Thoracic aorta (tissue), 2 donors: Measurements from ENCODE around the gene MYRIP. TPM values are rescaled to one million over a fixed set of nuclear protein-coding genes. Genes with fewer than 3 reads are reported as not detected.
"Not testable (repeated sequence)": the region's sequence is repeated elsewhere in the genome, so short reads cannot be mapped to it uniquely, and the experiment has no call there.

Experiments
- ATAC-seq: fragments of 150-250 bp; one replicate; pipeline ENCODE4 v1.8.0; 2017; ENCODE audit warnings: low read depth; ENCODE audit not compliant: insufficient number of reproducible peaks, low FRiP score
- DNase-seq: peaks from one replicate; pipeline ENCODE4 v3.0.0-alpha.2; 2020; ENCODE audit warnings: low spot score
- H3K27ac ChIP-seq, 2 donors: fragments of 200-600 bp; sonication (generic); 1 replicate in 1 of 2; 2 replicates in 1 of 2; pipeline ENCODE4 v1.5.1; 2016; ENCODE audit warnings: mild to moderate bottlenecking in 2 of 2, moderate library complexity in 2 of 2
- H3K27me3 ChIP-seq: fragments of 200-600 bp; sonication (generic); replicated peaks from 2 replicates; pipeline ENCODE4 v1.6.0; 2016; ENCODE audit warnings: mild to moderate bottlenecking; ENCODE audit not compliant: insufficient read depth
- H3K36me3 ChIP-seq: fragments of 200-600 bp; sonication (generic); one replicate; pipeline ENCODE4 v1.5.1; 2016
- H3K4me1 ChIP-seq, 2 donors: fragments of 200-600 bp; sonication (generic); 1 replicate in 1 of 2; 2 replicates in 1 of 2; pipeline versions ENCODE4 v1.5.1 to v1.6.0; 2016; ENCODE audit warnings: low read depth in 2 of 2, mild to moderate bottlenecking in 1 of 2; ENCODE audit not compliant: control insufficient read depth in 1 of 2
- H3K4me3 ChIP-seq: fragments of 200-600 bp; sonication (generic); 2 replicates; pipeline ENCODE4 v1.5.1; 2016; ENCODE audit warnings: mild to moderate bottlenecking
- H3K9me3 ChIP-seq: fragments of 200-600 bp; sonication (generic); 2 replicates; pipeline ENCODE4 v1.5.1; 2016
- total RNA-seq, 2 donors: library from RNA; depleted of rRNA; stranded (reverse); fragments of >200 nt; gene quantifications; one replicate each; pipeline versions ENCODE4 v1.1.0 to v1.2.3, GENCODE V29; 2016
- TF ChIP-seq, protein P1 (sequence below): fragments of 200-600 bp; sonication (generic); IDR thresholded peaks from one replicate; pipeline ENCODE4 v1.5.1; 2019; ENCODE audit warnings: antibody characterized with exemption

The MYRIP gene
- total RNA-seq, 2 donors from 2014 or later = 1.5 to 5.1 TPM

DNA sequence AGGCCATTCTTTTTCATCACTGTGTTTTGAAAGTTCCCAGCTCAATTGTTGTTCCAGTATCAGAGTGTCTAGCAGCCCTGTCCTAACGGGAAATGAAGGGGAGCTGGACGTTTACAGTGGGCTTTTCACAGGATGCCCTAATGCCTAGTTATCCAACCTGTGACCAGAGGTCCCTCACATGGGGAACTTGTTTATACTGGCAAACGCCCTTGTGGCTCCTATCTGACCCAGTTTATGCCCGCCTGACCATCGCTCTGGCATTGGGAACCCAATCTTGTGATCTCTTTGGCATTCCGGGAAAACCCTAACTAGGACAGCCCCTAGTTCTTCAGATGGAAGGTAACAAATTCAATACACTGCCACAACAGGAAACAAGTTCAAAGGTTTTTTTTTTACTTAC lies 14.5 kb upstream of the MYRIP start:
- TF ChIP-seq, protein P1, sequence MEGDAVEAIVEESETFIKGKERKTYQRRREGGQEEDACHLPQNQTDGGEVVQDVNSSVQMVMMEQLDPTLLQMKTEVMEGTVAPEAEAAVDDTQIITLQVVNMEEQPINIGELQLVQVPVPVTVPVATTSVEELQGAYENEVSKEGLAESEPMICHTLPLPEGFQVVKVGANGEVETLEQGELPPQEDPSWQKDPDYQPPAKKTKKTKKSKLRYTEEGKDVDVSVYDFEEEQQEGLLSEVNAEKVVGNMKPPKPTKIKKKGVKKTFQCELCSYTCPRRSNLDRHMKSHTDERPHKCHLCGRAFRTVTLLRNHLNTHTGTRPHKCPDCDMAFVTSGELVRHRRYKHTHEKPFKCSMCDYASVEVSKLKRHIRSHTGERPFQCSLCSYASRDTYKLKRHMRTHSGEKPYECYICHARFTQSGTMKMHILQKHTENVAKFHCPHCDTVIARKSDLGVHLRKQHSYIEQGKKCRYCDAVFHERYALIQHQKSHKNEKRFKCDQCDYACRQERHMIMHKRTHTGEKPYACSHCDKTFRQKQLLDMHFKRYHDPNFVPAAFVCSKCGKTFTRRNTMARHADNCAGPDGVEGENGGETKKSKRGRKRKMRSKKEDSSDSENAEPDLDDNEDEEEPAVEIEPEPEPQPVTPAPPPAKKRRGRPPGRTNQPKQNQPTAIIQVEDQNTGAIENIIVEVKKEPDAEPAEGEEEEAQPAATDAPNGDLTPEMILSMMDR = no peak
- DNase-seq (no peak), ATAC-seq (no peak)
- H3K4me3 ChIP-seq = no peak overlapping the region
- no peaks in the 10 kb centered on the region for H3K36me3 ChIP-seq
- no peak overlapping the region for H3K27ac ChIP-seq
- no peaks in the 10 kb centered on the region for H3K27me3 ChIP-seq
- peaks cover 0 to 8% of the 10 kb centered on the region in 2 donors for H3K4me1 ChIP-seq
- H3K9me3 ChIP-seq = no peaks in the 10 kb centered on the region

DNA sequence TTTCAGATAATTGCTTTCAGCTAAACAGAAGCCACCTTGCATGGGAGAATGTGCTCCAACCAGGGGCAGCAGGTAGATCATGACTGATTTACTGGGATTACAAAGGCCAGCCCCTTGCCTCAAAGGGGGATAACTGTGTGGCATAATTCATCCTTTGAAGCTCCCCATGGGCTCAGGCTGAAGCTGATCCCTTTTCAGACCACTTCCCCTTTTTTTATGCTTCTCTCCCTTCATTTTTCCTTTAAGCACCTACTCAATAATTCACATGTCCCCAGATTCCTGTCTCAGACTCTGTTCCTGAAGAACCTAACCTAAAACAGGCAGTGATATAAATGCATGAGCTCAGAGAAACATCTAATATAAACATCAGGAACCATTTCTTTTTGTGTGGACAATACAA lies 8.2 kb upstream of the MYRIP start:
- Histone ChIP-seq H3K27me3 (no peaks in the 10 kb centered on the region), H3K36me3 (no peaks in the 10 kb centered on the region), H3K27ac (no peak overlapping the region), H3K4me3 (no peak overlapping the region), H3K9me3 (no peaks in the 10 kb centered on the region), H3K4me1 (no peaks in the 10 kb centered on the region)
- ATAC-seq = no peak
- TF ChIP-seq, protein P1 = no peak
- DNase-seq = no peak

DNA sequence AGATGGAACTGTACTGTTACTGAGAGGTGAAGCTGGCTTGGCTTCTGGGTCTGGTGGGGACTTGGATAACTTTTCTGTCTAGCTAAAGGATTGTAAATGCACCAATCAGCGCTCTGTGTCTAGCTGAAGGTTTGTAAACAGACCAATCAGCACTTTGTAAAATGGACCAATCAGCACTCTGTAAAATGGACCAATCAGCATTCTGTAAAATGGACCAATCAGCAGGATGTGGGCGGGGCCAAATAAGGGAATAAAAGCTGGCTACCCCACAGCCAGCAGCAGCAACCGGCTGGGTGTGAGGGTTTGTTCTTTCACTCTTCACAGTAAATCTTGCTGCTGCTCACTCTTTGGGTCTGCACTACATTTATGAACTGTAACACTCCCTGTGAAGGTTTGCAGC lies 6.9 kb upstream of the MYRIP start:
- not testable (repeated sequence) for H3K36me3 ChIP-seq, DNase-seq, H3K4me1 ChIP-seq, H3K4me3 ChIP-seq, ATAC-seq, H3K27ac ChIP-seq, H3K9me3 ChIP-seq, H3K27me3 ChIP-seq

DNA sequence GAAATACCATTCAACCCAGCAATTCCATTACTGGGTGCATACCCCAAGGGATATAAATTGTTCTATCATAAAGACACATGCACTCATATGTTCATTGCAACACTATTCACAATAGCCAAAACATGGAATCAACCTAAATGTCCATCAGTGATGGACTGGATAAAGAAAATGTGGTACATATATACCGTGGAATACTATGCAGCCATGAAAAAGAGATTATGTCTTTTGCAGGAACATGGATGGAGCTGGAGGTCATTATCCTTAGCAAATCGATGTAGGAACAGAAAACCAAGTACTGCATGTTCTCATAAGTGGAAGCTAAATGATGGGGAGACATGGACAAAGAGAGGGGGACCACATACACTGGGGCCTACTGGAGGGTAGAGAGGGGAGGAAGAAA lies 5.5 kb upstream of the MYRIP start:
- TF ChIP-seq, protein P1 = no peak
- no peaks in the 10 kb centered on the region for H3K36me3 ChIP-seq

DNA sequence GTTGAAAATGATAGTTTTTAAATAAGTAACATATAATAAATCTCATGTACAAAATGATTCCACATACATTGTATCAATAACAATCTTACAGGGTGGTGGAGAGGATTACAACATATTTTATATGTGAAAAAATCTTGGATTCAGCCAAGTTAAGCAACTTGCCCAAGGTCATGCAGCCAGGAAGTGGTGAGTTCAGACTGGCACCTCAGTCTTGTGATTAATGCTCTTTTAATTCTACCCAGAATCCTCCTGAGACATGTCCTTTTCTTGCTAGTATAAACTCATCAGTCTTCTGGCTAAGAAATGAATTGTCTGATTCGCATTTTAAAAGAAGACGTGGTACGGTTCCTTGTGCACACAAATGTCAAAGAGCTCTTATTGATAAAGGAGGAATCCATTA lies 4.5 kb upstream of the MYRIP start:
- DNase-seq (no peak), ATAC-seq (no peak)
- Histone ChIP-seq H3K27ac (no peak overlapping the region), H3K27me3 (no peaks in the 10 kb centered on the region), H3K36me3 (no peaks in the 10 kb centered on the region), H3K4me3 (no peak overlapping the region), H3K9me3 (no peaks in the 10 kb centered on the region), H3K4me1 (peaks cover 2 to 5% of the 10 kb centered on the region in 2 donors)
- TF ChIP-seq, protein P1 = no peak

More for the DNA sequence above, 5.5 kb upstream of the MYRIP start:
- Histone ChIP-seq H3K9me3 (no peaks in the 10 kb centered on the region), H3K4me3 (no peak overlapping the region), H3K4me1 (peaks cover 0 to 2% of the 10 kb centered on the region in 2 donors), H3K27me3 (no peaks in the 10 kb centered on the region), H3K27ac (no peak overlapping the region)
- ATAC-seq (no peak), DNase-seq (no peak)

DNA sequence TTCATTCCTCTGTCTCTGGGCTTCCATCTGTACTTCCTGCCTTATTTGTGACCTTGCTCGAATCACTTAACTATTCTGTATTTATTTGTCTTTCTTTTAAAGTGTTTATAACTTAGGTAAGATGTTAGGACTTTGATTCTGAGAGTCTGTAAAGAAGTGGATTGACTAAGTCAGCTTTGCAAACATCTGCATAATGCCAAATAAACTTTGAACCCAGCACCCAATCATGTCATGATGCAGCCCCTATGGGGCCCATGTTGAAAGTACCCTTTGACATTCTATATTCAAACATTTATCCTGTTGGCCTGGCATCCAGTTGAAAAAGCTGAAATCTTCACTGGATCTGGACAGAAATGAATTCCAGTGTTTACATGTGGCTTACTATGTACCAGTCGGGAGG lies 3.8 kb upstream of the MYRIP start:
- Histone ChIP-seq H3K9me3 (no peaks in the 10 kb centered on the region), H3K4me1 (peaks cover 2 to 12% of the 10 kb centered on the region in 2 donors), H3K36me3 (no peaks in the 10 kb centered on the region), H3K27me3 (no peaks in the 10 kb centered on the region), H3K27ac (no peak overlapping the region), H3K4me3 (no peak overlapping the region)
- no peak for ATAC-seq
- DNase-seq = no peak
- TF ChIP-seq, protein P1 = no peak
